Stimulated activated CD8-positive, alpha-beta memory T cell treated with anti-CD3 and anti-CD28 coated beads, Interleukin-4, amount 100 ng/mL, for 48 hours (primary cell): ENCODE measurements around the gene ACTMAP.

Experiments used
- DNase-seq: peaks from one replicate; pipeline ENCODE4 v3.0.0-alpha.2; 2020

ACTMAP gene

DNA sequence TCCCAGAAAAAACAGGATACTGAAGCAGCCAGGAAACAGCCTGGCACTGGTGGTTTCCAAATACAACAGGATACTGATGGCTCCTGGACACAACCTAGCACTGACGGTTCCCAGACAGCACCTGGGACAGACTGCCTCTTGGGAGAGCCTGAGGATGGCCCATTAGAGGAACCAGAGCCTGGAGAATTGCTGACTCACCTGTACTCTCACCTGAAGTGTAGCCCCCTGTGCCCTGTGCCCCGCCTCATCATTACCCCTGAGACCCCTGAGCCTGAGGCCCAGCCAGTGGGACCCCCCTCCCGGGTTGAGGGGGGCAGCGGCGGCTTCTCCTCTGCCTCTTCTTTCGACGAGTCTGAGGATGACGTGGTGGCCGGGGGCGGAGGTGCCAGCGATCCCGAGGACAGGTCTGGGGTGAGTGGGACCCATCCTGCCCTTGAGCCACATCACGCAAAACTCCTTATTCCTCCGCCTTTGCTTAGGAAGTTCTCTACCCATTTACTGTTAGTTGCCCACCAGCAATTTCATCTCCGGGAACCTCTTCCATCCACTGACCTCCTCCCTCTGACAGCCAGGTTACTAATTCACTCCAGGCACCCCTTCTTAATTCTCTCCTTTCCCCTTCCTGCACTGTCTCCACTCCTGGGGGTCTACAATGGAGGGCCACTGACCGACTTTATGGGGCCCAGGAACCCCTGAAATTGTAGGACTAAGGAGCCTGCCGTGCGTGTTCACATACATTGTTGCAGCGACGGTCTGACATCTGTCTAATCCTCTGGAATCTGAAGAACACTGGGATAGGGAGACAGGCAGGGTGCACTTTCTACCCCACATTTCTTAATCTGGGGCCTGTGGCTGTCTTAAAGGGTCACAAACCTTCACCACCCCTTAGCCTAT lies 32.1 kb downstream of the ACTMAP start:
- no peak for DNase-seq

DNA sequence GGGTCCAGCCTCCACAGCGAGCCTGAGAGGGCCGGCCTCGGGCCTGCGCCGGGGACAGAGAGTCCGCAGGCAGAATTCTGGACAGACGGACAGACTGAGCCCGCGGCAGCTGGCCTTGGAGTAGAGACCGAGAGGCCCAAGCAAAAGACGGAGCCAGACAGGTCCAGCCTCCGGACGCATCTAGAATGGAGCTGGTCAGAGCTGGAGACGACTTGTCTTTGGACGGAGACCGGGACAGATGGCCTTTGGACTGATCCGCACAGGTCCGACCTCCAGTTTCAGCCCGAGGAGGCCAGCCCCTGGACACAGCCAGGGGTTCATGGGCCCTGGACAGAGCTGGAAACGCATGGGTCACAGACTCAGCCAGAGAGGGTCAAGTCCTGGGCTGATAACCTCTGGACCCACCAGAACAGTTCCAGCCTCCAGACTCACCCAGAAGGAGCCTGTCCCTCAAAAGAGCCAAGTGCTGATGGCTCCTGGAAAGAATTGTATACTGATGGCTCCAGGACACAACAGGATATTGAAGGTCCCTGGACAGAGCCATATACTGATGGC lies 32.9 kb downstream of the ACTMAP start:
- DNase-seq = no peak

DNA sequence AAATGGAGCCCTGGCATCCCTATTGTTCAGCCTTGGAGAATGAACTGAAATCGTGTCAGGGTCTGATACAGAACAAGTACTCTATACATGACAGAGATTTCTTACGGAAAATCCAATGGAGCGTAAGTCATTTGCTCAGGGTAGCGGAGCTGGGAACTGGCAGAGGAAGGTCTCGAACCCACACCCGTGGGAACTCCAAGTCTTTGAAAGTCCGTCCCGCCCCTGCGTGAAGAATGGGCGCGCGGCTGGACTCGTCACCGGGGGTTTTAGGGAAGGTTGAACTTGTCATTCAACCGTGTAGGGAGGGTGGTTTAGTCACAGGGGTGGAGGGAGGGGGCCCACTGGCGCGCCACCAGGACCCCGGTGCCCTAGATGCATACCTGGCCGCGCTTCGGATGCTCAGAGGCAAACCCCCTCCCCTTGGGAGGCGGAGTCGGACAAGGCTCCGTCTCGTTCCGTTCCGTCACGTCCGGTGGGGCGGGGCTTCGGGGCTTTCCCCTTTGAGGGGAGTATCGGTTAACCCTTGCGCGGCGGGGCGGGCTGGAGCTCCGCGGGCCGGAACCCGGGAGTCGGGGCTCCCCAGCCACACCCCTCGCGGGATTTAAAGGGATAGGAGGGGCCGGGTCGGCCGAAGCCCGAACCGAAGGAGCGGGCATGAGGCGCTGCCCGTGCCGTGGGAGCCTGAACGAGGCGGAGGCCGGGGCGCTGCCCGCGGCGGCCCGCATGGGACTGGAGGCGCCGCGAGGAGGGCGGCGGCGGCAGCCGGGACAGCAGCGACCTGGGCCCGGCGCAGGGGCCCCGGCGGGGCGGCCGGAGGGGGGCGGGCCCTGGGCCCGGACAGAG lies 33.6 kb downstream of the ACTMAP start, which contains the start of the genes COQ8B and ITPKC:
Gene COQ8B, minus strand, starts transcription at position 405 of the 843 bp plus-strand sequence. CDS start 2,254 bp downstream, outside the sequence.
Gene ITPKC, plus strand, starts transcription at position 631 of the 843 bp plus-strand sequence. Its CDS starts 24 bp downstream, at position 655.
- peak; percentile 100 for DNase-seq

DNA sequence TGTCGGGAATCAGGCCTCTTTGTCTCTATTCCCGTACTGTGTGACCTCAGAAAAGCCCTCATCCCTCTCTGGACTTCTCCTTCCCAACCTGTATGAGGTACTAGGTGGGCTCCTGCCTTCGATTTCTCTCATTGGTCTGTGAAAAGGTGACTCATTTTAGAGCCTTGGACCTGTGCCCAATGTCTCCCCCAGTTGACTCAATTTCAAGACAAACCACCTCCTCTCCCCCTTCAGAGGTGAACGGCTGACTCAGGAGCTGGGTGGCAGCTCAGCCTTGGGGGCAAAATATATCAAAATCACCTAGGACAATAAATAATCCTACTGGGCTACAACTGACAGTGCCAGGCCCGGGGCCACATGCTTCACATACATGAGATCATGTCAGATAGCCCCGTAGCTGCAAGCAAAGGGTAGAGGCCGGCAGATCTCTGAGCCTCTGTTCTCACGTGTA lies 34.2 kb downstream of the ACTMAP start:
- DNase-seq = peak; percentile 84

DNA sequence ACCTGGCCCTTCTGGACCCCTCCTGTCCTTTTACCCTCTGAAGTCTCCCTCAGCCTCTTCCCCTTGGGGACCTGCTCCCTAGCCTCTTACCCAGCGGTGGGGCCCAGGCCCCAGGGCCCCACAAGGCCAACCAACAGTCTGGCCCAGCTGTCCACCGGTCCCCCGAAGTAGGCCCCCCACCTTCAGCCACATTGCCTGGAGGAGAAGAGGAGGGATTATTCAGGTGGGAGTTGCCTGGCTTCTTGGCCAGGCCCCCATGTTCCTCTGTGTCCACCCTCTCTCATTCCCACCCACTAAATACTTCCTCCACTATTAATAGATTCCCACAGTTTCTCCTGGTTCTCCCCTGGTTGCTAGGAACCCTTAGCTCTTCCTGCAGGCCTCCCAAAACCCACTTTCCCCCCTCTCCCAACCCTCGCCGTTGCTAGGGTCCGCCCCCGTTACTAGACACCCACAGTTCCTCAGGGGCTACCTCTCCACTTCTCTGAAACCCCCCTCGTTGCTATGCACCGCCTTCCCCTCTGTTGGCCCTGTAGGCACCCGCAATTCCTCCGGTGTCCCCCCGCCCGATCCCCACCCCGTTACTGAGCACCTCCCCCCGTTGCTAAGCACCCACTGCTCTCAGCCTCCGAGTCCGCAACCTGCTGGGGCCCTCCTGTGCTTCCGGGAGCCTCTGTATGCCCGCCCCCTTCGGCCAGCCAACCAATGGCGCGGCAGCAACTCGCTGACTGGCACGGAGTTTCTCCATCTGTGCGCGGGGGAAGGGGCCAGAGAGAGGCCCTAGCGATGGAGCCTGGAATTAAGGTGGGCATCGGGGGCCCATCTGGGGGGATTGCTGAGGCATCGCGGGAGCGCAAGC lies 35.6 kb downstream of the ACTMAP start:
- peak; percentile 96 for DNase-seq

DNA sequence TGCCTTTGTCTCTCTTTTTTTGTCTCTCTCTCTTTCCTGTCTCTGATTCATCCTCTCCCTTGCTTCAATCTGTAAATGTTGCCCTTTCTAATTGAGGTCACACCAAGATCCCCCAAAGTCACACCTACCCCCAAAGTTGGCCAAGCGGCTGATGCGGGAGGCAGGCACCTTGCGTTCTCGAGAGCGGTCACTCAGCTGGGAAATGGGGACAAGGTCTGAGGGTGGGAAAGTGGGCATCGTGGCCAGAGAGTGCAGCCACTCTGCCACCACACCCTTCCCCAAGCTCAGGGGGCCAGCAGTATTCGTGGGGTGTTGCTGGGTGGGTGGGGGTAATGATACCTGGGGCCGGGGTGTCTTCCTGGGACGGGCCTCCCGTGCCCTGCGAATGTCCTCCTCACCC lies 36.3 kb downstream of the ACTMAP start:
- no peak for DNase-seq

DNA sequence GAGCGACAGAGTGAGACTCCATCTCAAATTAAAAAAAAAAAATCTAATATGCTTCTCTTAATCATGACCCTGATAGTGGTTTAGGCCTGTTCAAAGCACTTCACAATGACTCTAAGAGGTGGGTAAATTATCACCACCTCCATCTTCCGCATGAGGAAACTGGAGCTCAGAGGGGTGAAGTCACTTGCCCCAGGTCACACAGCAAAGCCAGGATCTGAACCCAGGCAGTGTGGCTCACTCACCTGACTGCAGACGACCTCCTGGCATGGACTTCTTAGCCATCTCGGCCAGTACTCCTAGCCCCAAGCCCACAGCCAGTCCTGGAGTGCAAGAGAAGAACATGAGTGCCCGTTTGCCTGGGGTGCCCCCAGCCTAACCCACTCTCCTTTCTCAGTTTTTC lies 40.5 kb downstream of the ACTMAP start:
- no peak for DNase-seq

DNA sequence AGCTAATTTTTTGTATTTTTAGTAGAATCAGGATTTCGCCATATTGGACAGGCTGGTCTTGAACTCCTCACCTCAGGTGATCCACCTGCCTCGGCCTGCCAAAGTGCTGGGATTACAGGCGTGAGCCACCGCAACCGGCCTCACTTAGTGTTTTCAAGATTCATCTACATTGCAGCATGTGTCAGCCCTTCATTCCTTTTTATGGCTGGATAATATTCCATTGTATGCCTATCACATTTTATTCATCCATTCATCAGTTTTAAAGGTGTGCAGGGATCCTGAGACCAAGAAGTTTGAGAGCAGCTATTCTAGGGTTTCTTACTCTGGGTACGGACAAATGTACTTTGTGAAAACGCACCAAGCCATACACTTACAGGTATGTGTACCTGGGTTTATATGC lies 42.7 kb downstream of the ACTMAP start:
- no peak for DNase-seq

DNA sequence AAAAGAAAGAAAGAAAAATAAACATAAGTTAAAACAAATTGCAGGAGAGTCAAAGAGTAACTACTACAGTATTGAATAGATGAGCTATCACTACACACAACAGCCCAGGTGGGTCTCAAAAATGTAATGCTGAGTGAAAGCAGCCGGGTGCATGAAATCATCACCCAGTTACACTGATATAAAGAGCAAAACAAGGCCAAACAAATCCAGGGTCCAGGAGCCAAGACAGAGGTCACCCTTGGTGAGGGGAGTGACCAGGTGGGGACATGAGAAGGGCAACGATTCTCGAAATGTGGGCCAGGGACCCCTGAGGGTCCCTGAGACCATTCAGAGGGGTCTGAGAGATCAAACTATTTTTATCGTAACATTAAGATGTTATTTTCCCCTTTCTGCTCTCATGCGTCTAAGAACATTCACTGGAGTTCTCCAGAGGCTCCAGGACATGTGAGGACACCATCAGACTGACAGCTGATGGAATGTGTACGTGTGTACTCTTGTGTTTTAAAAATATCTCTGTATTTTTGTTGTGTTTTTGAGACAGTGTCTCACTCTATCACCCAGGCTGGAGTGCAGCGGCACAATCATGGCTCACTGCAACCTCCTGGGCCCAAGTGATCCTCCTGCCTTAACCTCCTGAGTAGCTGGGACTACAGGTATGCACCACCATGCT lies 44.2 kb downstream of the ACTMAP start:
- no peak for DNase-seq

DNA sequence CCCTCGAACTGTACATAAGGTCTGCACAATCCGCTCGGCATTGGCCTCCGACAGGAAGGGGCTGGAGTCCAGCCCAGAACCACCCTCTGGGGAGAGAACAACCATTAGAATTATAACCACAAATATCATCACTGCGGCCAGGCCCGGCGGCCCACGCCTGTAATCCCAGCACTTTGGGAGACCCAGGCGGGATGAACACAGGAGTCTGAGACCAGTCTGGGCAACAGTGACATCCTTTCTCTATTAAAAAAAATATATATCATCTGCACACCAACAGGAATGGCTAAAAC lies 45.0 kb downstream of the ACTMAP start:
- no peak for DNase-seq

DNA sequence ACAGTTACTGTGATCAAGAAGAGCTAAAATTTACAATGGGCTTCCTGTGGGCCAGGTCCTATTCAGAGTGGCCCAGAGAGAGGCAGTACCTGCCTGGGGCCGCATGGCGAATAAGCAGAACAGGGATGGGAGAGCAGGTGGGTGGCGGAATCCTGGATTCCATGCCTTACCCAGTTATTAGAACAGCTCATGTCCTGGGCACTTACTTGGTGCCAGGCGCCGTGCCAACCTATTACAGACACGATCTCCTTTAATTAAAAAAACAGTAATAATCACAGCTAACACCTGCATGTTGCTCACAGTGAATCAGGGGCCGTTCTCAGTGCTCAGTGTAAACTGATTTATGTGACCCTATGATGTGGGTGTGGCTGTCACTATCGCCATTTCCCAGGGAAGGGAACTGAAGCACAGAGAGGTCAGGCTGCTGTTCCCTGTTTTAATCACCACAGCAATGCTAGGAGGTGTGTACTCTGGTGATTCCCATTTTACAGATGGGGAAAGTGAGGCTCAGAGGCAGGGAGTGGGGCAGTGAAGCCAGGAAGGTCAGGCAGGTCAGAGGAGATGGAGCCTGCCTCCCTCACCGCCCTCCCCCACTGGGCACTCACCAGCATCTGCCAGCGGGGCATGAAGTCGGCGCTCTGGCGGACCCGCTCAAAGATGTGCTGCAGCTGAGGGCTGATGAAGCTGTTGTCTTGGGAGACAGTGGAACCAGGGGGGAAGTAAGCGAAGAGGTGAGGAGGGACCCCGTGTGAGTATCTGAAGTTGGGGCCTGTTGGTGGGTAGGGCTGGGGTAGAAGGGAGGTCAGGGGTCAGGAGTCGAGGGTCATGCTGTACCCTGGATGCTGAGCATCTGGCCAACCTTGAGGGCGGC lies 45.6 kb downstream of the ACTMAP start:
- DNase-seq = no peak

DNA sequence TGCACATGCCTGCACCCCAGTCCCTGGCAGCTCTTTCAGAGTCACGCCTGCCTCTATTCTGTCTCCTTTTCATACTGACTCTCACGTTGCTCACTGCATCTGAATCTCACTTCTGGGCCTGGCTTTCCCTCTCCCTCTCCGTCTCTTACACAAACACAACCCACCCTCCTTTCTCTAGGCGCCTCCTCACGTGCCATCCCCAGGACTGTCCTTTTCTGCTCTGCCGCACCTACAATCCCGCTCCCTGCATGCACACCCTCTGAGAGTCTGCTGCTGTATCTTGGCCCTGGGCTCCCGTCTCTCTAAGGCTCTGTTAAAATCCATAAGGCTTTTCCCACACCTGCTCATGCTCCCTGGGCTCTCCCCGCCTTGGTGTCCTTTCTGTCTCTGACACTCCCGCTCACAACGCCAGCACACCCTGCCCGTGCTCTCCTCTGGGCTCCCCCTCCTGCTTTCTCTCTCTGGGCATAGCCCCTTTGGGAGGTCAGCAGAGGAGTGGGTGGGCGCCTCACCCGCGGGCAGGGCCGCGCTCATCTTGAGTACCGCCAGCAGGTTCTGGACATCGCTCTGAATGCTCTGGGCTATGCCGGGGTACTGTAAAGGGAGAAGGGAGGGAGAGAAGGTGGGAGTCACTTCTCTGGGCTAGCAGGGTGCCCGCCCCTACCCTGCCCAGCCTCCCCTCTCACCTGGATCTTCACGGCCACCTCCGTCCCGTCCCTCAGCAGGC lies 47.1 kb downstream of the ACTMAP start:
- DNase-seq = no peak

DNA sequence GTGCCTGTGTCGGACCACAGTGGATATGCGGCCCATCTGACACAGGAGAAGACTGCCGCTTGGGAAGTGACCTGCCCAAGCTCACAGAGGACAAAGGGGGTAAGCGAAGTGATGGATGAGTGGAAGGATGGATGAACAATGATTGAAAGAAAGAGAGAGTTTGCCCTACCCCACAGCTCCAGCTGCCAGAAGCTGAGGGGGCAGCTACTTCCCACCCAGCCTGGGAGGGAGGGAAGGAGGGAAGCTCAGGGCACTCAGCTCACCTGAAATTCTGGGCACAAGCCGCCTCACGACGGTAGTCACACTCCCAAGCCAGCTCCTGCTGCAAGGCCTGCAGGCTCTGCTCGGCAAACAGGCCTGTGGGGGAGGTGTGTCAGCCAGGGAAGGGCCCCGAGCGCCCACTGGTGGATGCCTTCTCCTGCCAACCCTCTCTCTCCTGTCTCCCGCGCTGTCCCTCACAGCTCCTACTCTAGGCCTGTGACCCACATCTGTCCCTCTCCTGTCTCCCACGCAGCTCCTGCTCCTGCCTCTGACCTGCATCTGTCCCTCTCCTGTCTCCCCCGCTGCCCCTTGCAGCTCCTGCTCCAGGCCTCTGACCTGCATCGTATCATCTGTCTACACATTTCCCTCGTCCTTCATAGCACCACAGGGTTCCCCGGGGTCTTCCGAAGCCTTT lies 47.8 kb downstream of the ACTMAP start:
- DNase-seq = no peak

DNA sequence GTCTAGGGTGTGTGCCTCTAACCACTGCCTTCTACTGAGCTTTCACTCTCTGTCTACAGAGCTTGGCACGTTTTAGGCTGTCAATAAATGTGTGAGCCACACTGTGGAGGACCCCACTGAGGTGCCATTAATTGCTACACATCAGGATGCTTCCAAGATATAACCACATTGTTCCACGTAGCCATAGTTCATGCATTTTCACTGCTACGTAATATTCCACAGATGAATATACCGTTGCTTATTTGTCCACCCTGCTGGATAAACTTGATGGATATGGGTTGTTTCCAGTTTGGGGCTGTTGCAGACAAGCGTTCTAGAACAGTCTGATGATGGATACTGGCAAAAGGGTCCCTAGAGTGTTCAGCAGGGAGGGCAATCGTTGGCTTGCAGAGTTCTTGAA lies 48.5 kb downstream of the ACTMAP start:
- no peak for DNase-seq

DNA sequence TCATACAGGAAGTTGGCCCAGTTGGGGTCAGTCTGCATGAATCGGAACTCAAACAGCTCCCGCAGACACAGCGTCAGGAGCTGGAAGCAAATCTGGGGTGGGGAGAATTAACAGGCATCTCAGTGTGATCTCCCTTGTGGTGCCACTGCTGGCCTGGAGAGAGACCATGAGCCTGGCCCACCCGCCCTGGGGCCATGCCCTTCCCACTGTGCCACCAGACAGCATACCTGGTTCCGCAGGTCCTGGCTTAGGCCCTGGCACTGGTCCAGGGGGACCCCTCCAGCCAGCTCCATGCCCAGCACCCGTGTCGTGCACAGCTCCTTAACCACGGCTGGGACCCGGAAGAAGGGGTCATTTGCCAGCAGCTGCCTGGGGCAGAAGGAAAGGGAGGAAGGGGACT lies 50.2 kb downstream of the ACTMAP start:
- DNase-seq = no peak

DNA sequence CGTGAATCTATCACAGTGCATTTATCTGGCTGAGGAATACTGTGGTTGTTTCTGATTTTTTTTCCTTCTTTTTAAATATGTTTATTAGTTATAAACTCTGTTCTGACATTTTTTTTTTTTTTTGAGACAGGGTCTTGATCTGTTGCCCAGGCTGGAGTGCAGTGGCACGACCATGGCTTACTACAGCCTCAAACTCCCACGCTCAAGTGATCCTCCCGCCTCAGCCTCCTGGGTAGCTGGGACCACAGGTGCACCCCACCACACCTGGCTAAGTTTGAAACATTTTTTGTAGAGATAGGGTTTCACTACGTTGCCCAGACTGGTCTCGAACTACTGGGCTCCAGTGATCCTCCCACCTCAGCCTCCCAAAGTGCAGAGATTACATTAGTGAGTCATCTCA lies 53.3 kb downstream of the ACTMAP start:
- DNase-seq = no peak

DNA sequence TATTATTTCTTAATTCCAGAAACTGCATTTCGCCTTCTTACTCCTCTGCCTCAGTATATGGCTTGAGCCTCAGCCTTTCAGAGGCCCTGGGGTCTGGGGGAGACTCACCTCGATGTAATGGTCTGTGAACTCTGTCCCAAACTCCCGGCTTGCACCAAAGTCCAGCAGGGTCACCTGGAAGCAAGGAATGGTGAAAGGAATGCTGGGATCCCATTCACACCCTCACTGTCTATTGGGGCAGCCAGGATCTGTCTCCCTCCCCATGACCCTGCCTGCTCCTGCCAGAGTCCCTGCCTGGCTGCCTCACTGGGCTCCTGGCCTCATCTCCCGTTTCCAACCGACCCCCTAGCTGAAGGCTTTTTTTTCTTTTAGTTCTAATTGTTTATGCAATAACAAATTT lies 54.4 kb downstream of the ACTMAP start:
- DNase-seq = no peak

DNA sequence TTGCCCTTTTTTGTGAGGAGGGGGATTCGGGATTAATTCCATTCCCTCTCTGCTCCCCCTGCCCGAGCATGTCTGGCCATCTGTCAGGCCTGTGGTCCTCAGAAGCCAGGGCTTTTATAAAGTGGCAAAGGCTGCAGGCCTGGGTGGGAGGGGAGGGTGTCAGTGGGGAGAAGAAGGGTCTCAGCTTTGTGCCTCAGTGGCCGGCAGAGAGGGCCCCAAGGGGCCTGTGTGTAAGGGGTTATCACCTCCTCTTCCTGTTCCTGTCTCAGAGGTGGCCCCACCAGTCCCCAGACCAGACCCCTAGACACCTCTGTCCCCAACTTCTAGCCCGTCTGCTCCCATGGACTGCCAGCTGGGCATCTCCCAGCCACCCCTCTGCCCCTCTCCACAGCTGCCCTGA lies 56.4 kb downstream of the ACTMAP start:
- no peak for DNase-seq

DNA sequence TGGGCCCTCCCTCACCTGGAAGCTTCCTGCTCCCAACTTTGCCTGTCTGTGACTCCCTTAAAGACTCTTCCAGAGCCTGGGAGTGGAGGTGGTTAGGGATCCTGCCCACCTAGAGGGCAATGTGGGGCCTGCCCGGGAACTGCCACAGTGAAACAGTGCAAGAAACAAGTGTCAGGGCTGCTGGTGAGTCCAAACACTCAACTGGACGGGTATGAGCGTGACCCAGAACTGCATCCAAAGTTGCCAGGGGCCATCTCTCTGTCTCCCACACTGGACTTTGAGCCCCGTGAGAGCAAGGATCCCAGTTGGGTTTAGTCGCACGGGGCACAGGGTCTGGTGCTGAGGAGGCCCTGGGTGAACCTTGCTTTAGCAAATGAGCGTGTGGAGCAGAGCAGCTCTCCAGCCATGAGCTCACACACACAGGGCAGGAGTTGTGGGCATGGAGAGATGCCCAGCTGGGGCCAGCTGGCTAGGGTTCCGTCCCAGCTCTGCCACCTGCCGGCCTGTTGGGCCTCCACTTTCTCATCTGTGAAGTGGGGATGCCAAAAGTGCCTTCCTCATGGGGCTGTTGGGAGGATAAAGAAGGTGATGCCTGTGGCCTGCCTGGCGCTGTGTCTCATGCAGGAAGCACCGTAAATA lies 57.0 kb downstream of the ACTMAP start:
- no peak for DNase-seq
